GM11168 (cell line): ENCODE measurements around the gene DLGAP1.

Experiments used
- in situ Hi-C: fragments of 300-500 bp; cut with MboI; formaldehyde crosslinking; loops from one replicate; pipeline ENCODE4 v1.12.0; 2022; ENCODE audit warnings: low sequenced_read_pairs; ENCODE audit not compliant: unreplicated experiment

DLGAP1 gene

DNA sequence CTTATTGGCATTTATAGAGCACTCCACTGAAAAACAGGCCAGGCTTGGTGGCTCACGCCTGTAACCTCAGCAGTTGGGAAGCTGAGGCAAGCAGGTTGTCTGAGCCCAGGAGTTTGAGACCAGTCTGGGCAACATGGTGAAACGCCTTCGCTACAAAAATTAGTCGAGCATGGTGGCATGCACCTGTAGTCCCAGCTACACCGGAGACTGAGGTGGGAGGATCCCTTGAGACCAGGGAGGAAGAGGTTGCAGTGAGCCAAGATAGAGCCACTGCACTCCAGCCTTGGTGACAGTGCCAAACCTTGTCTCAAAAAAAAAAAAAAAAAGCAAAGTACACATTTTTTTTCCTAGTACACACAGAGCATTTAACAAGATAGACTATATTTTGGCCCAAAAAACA lies 909.0 kb downstream of the DLGAP1 start:
- in situ Hi-C loops: no loop called here

DNA sequence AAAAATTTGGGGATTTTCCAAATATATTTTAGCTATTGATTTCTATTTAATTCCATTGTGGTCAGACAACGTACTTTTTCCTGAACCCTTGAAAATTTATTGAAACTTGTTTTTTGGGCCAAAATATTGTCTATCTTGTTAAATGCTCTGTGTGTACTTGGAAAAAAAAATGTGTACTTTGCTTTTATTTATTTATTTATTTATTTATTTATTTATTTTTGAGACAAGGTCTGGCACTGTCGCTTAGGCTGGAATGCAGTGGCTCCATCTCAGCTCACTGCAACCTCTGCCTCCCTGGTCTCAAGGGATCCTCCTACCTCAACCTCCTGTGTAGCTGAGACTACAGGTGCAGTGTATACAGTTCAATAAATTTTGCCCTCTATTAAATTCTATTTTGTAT lies 910.6 kb downstream of the DLGAP1 start:
- in situ Hi-C loops: no loop called here

DNA sequence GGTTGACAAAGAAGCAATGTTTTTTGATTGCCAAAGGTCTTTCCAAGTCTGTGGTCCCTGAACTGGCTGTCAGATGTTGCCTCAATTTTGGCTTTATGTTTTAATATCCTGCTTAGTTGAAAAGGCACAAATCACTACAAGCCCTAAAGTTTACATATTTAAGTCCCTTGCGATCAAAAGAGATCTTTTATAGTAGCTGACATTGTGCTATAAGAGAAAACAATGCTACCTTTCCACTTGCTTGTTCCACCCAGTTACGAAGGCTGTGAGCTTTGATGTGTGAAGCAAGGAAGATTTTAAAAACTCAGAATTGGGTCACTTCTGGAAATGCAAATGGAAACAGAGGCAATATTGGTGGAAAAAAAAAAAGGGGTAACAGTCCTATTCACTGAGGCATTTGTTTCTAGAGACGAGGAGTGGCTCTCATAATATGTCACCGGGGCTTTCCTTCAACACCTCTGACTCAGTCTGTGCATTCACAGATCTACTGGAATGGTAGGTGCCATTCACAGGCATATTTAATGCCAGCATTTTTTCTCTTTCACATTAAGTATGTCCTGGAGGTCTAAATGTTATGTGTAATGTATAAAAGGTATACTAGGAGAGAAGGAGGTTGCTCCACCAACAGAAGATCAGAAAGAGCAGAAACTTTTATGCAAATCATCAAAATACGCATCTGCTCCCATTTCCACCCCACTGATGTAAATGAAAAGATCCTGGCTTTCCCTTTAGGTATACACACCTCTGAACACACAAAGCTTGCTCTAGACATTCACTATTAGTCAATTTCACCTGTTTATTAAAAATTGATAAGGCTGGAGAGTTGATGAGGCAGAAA lies 913.3 kb downstream of the DLGAP1 start:
- in situ Hi-C loops: no loop called here

DNA sequence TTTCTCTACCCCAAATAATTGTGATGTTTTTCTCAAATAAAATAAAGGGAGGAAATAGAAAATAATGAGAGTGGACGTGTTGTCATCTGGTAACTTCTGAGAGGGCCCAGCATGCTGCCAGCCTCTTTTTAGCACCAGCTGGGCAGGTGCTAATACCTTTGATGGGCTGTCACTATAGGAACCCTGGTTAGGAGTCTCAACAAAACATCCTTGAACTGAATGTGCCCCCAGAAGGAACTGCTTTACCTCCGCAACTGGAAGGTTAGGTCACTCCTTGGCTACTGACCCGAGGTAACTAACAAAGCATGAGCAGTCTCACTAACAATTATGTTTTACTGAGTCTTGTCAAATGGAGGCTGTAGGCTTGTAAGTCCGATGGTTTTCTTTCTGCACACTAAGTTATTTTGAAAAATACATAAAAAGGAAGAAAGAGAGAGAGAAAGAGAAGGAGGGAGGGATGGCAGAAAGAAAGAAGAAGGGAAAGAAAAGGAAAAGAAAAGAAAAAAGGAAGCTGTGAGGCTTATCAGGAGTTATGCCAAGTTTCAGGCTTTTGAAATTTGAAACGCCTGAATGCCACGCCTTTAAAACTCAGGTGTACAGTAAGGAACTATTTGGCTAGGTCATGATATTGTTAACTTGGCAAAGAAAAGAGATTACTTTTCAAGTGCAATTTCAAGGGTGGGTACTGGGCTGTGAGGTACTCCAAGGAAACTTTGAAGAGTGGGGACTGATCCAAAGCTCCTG lies 914.1 kb downstream of the DLGAP1 start:
- in situ Hi-C loops: no loop called here

DNA sequence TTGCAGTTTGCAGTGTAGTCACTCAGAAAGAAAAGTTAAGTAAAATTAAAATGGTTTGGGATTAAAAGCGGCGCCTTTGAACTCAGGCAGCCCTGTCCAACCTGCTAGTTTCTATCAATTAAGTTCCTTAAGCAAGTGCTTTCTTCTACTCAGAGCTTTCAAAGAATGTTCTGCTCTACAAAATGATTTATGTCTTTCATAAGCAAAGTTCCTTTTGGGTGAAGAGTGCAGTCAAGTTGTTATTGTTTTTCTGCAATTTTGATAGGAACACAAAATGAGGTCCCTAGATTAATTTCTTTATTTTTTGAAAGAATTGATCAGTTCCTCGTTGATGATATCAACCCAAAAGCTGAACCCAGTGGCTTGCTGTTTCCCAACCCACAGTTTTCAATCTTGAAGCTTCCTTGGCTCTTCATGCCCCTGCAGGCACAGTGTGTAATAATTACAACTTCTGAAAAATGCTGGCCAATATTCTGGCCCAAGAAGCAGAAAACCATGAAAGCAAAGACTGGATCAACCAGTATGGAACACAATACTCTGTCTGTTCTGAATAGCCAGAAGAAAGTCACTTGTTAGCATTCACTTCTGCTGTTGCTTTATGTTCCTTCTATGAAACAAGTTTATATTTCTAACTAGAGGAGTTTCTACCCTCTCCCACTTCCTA lies 916.0 kb downstream of the DLGAP1 start:
- in situ Hi-C loops: no loop called here

- in situ Hi-C loops: no loop called here
Measured at GRCh38 chr18:3538456-3538855, 916.7 kb downstream of the DLGAP1 start.

DNA sequence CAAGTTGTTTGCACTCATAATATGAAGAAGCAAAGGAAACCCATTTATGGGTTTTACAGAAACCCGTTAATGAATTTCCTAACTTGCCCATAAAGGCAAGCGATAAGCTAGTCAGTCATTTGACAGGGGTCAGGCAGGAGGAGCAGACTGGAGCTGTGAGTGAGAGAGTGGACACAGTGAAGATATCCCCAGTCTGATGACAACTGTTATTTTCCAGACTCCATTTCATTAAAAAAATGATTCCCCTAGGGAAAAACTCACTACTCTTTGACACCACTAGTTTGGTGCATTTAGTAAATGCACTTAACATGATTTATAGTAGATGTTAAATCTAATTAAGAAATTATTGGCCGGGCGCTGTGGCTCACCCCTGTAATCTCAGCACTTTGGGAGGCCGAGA lies 924.3 kb downstream of the DLGAP1 start:
- in situ Hi-C loops: no loop called here

- in situ Hi-C loops: no loop called here
Measured at GRCh38 chr18:3529601-3530000, 925.5 kb downstream of the DLGAP1 start.

DNA sequence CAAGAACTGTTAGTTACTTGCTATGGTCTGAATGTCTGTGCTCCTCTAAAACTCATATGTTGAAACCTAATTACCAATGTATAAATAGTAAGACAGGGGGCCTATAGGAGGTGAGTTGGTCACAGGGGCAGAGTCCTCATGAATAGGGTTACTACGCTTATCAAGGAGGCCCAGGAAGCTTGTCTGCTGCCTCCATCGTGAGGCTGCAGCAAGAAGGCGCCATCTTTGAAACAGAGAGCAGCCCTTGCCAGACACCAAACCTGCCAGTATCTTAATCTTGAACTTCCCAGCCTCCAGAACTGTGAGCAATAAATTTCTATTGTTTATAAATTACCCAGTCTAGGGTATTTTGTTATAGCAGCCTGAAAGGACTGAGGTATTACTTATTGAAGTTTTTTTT lies 926.0 kb downstream of the DLGAP1 start:
- in situ Hi-C loops: no loop called here

DNA sequence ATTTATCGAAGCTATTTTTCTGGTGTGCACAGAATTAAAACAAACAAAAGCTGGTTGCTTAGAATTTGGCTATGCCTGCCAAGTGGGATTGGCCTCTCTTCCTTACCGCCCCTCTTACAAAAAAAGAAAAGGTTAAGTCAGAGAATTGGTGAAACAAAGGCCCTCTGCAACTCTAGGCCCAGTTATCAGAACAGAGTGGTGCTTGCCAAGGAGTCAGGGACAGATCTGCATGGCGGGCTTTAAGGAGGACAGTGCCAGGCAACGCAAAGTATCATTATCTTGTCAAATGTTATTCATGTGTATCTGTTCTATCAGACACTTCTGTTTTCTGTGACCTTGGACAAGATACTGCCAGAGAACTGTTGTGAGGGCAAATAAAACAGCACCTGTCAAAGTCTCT lies 926.9 kb downstream of the DLGAP1 start:
- in situ Hi-C loops: no loop called here

DNA sequence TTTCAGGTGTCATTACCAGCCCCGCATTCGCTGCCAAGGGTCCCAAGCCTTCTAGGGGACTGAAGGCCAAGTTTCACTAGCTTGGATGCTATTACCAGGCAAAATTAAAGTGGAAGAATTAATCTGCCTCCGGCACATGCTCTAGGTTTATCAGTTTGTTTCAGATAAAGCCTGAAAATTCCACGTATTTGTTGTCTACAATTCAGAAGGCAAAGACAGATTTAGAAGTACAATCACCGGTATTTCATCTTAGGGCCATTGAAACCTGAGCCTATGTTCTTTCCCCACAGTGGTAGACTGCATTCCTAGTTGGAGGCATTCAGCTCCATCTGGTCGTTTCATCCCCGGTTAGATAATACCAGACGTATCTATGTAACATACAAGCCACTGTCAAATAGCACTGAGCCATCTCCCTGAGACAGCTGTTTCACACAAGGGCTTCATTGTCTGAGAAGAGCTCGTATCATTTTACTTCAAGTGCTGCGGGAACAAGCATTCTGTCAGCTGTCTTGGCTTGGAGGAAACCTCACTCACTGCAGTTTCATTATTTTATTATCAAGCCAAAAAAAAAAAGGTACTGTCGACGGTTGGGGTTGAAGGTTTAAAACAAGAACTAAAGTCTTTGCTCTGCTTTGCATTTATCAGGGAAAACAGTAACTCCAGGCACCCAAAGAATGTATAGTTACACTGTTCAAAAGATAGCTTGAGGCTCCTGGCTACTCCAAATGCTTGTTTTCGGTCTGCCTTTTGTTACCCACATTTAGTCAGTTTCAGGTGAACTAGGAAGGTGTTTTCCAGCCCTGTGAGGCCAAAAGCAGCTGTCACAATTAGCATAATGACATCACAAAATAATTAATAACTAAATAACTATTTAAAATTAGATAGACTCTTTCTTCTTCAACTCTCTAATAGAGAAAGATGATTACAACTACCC lies 928.4 kb downstream of the DLGAP1 start:
- in situ Hi-C loops: no loop called here

- in situ Hi-C loops: no loop called here
Measured at GRCh38 chr18:3525870-3526420, 929.2 kb downstream of the DLGAP1 start.

- in situ Hi-C loops: no loop called here
Measured at GRCh38 chr18:3524706-3525105, 930.4 kb downstream of the DLGAP1 start.

- in situ Hi-C loops: no loop called here
Measured at GRCh38 chr18:3520230-3521085, 934.6 kb downstream of the DLGAP1 start.

GRCh38 chr18:3514312-3515216 lies 940.5 kb downstream of the DLGAP1 start:
- in situ Hi-C loops: loop anchor here (5.0 kb wide), 1 partner anchor 68 kb away; no protein-coding TSS in a partner anchor

- in situ Hi-C loops: loop anchor here (5.0 kb wide), 1 partner anchor 69 kb away; no protein-coding TSS in a partner anchor
Measured at GRCh38 chr18:3513481-3513880, 941.6 kb downstream of the DLGAP1 start.

GRCh38 chr18:3511980-3512379 lies 943.1 kb downstream of the DLGAP1 start:
- in situ Hi-C loops: loop anchor here (5.0 kb wide), 1 partner anchor 70 kb away; no protein-coding TSS in a partner anchor

DNA sequence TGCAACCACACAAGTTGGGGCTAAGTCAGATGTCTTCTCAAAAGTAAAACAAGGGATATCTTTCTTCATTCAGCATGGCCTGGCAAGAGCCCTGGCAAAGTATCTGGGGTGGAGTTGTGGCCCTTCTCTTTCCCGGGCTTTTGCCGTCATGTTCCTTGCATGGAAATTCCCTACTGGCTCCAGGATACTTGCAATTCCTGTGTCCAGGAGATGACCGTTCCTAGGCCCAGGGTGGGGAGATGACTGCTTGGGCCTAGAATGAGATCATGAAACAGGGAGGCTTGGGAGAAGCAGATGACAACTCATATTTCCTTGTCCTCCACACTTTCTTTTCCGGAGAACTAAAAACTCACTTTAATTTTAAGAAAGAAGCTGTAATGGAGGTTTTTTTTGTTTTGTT lies 944.2 kb downstream of the DLGAP1 start:
- in situ Hi-C loops: loop anchor here (5.0 kb wide), 1 partner anchor 71 kb away; no protein-coding TSS in a partner anchor
